ENCODE data around the gene CRP. TPM values are rescaled to one million over a fixed set of nuclear protein-coding genes. Genes with fewer than 3 reads are reported as not detected.

Gene CRP
- total RNA-seq (2016; rRNA removed; fragmentation: Illumina TruSeq; extraction: Trizol) (not detected in 2 replicates), polyA plus RNA-seq (2011; rRNA removed) (not detected in 2 replicates), polyA minus RNA-seq (2011; rRNA and poly(A)+ RNA removed; ENCODE audit: low replicate concordance) (not detected in 2 replicates), Bru-seq, nascent RNA (not detected), BruChase-seq, experiment 1, labeled RNA remaining after a 6-hour chase (not detected), BruChase-seq, experiment 2, labeled RNA remaining after a 2-hour chase (not detected)
- total RNA-seq (2016; cell fraction: cytosol; rRNA removed; fragmentation: Illumina TruSeq; extraction: Trizol; ENCODE audit: low read depth), result not detected in 2 replicates
- not detected in 2 replicates for total RNA-seq (2016; cell fraction: insoluble cytoplasmic fraction; rRNA removed; fragmentation: Illumina TruSeq; extraction: Trizol)
- not detected in 2 replicates for total RNA-seq (2016; cell fraction: membrane; rRNA removed; fragmentation: Illumina TruSeq; extraction: Trizol)
- total RNA-seq (2016; cell fraction: nucleus; rRNA removed; fragmentation: Illumina TruSeq; extraction: Trizol), result not detected in 2 replicates
- not detected in 2 replicates for polyA plus RNA-seq (2011; cell fraction: cytosol; rRNA removed)
- polyA plus RNA-seq (2011; cell fraction: nucleus; rRNA removed), result not detected in 2 replicates
- polyA plus RNA-seq (2012), result not detected in 2 replicates
- not detected in 2 replicates for polyA plus RNA-seq (2016; cell fraction: cytosol; fragmentation: Illumina TruSeq; extraction: Trizol; ENCODE audit: low read depth)
- not detected in 2 replicates for polyA plus RNA-seq (2016; cell fraction: insoluble cytoplasmic fraction; fragmentation: Illumina TruSeq; extraction: Trizol; ENCODE audit: low read depth)
- polyA plus RNA-seq (2016; cell fraction: membrane; fragmentation: Illumina TruSeq; extraction: Trizol; ENCODE audit: low read depth), result not detected in 2 replicates
- polyA plus RNA-seq (2016; cell fraction: nucleus; fragmentation: Illumina TruSeq; extraction: Trizol; ENCODE audit: insufficient read depth, low read depth), result not detected in 2 replicates
- not detected in 2 replicates for polyA minus RNA-seq (2011; cell fraction: cytosol; rRNA and poly(A)+ RNA removed)
- polyA minus RNA-seq (2011; cell fraction: nucleus; rRNA and poly(A)+ RNA removed), result not detected in 2 replicates
- long read RNA-seq, experiment 1, result 0 reads
- long read RNA-seq, experiment 2, result 0 reads

DNA sequence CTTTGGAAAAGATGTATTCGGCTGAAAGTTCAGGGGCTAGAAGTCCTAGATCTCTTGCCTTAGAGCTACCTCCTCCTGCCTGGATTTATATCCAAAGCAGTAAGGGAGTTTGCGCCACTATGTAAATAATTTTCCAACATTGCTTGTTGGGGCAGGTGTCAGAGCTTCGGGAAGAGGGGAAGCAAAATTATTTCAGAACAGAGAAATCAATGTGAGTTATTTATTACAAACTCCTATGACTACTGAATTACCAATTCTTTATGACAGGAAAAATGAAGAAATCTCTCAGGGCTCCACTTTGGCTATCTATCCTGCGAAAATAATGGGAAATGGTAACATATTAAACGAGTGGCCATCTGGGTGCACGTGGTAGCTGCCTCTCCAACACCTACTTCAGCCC lies at the start of gene CRP:
Gene CRP, minus strand, starts transcription at position 61 of the 400 bp plus-strand sequence. CDS start 104 bp downstream, outside the sequence.
- BruUV-seq (replicated peaks), result no TSS peak
- 13% methylated on average over 6 of the region's 6 CpGs for WGBS (ENCODE audit: low lambda C conversion rate)
- no peak within 1 kb of the TSS for H3K9ac ChIP-seq (ENCODE audit: insufficient read depth, low read depth, low read length)
- DNase-seq (ENCODE audit: low spot score), result no peak
- H4K20me1 ChIP-seq (ENCODE audit: insufficient read depth, low read length), result no peaks in the 10 kb centered on the region
- no peak for FAIRE-seq
- ChIA-PET CTCF (ENCODE audit: low intra/inter-chr PET ratio, low total read pairs) (no interaction called here), POLR2A (no interaction called here)
- H3K9me3 ChIP-seq (ENCODE audit: low read length), result peaks cover 23% of the 10 kb centered on the region
- no peak for ATAC-seq
- no peak within 1 kb of the TSS for H3K4me2 ChIP-seq (ENCODE audit: low read depth, low read length)
- H3K36me3 ChIP-seq (replicated peaks in 1 of 2; ENCODE audit: control insufficient read depth in 1 of 2, insufficient read depth in 2 of 2, low read length in 2 of 2), result no peaks in the 10 kb centered on the region
- no peak within 1 kb of the TSS for H3K27ac ChIP-seq (ENCODE audit: extremely low read length, insufficient read depth, low read length)
- in situ Hi-C loops (cut with HindIII; ENCODE audit: extremely low pct_ligation_motif_present, low pct_unique_long_range_greater_than_20kb) (no loop called here), intact Hi-C loops (cut with micrococcal nuclease; ENCODE audit: unreplicated experiment) (no loop called here)
- no peaks in the 10 kb centered on the region for H3K27me3 ChIP-seq (ENCODE audit: control insufficient read depth in 1 of 2, insufficient read depth in 2 of 2, low read length in 2 of 2)
- H3K4me1 ChIP-seq (ENCODE audit: insufficient read depth, low read length), result peaks cover 10% of the 10 kb centered on the region; the same call in 1 of the 2 replicates
- no peaks in the 10 kb centered on the region for H3K79me2 ChIP-seq (ENCODE audit: insufficient read depth, low read length)
- no peak within 1 kb of the TSS for H2AFZ ChIP-seq (ENCODE audit: low read length)
- no peak within 1 kb of the TSS for H3K4me3 ChIP-seq (replicated peaks in 1 of 3; ENCODE audit: insufficient read depth in 1 of 3, low read depth in 2 of 3, low read length in 3 of 3)
- TF ChIP-seq, protein P1, sequence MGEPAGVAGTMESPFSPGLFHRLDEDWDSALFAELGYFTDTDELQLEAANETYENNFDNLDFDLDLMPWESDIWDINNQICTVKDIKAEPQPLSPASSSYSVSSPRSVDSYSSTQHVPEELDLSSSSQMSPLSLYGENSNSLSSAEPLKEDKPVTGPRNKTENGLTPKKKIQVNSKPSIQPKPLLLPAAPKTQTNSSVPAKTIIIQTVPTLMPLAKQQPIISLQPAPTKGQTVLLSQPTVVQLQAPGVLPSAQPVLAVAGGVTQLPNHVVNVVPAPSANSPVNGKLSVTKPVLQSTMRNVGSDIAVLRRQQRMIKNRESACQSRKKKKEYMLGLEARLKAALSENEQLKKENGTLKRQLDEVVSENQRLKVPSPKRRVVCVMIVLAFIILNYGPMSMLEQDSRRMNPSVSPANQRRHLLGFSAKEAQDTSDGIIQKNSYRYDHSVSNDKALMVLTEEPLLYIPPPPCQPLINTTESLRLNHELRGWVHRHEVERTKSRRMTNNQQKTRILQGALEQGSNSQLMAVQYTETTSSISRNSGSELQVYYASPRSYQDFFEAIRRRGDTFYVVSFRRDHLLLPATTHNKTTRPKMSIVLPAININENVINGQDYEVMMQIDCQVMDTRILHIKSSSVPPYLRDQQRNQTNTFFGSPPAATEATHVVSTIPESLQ (CRISPR knock-in tag; conservative IDR thresholded peaks at IDR 0.05), result no peak
- TF ChIP-seq, protein P2, sequence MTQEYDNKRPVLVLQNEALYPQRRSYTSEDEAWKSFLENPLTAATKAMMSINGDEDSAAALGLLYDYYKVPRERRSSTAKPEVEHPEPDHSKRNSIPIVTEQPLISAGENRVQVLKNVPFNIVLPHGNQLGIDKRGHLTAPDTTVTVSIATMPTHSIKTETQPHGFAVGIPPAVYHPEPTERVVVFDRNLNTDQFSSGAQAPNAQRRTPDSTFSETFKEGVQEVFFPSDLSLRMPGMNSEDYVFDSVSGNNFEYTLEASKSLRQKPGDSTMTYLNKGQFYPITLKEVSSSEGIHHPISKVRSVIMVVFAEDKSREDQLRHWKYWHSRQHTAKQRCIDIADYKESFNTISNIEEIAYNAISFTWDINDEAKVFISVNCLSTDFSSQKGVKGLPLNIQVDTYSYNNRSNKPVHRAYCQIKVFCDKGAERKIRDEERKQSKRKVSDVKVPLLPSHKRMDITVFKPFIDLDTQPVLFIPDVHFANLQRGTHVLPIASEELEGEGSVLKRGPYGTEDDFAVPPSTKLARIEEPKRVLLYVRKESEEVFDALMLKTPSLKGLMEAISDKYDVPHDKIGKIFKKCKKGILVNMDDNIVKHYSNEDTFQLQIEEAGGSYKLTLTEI (CRISPR knock-in tag; conservative IDR thresholded peaks at IDR 0.05), result no peak
- TF ChIP-seq STAG1 (CRISPR knock-in tag; IDR thresholded peaks at IDR 0.05) (no peak), RERE (CRISPR knock-in tag; IDR thresholded peaks at IDR 0.05; ENCODE audit: low read depth) (no peak), ATF7-NPFF (CRISPR knock-in tag; IDR thresholded peaks at IDR 0.05; ENCODE audit: low read depth) (no peak), KDM5B (CRISPR knock-in tag; IDR thresholded peaks at IDR 0.05; ENCODE audit: borderline replicate concordance) (no peak), ZNF354B (CRISPR knock-in tag; IDR thresholded peaks at IDR 0.05) (no peak), SMARCC2 (IDR thresholded peaks at IDR 0.05) (no peak), DBP (CRISPR knock-in tag; IDR thresholded peaks at IDR 0.05; ENCODE audit: not compliant biosample characterization) (no peak), FOXO1 (CRISPR knock-in tag; IDR thresholded peaks at IDR 0.05) (no peak)

All from HepG2 (cell line).